ENCODE measurements around the gene CFAP299. TPM values are rescaled to one million over a fixed set of nuclear protein-coding genes. Genes with fewer than 3 reads are reported as not detected.
"Not testable (repeated sequence)": the region's sequence is repeated elsewhere in the genome, so short reads cannot be mapped to it uniquely, and the experiment has no call there.

Gene CFAP299
- total and polyA plus RNA-seq, 4 experiments from 2014 or later: not detected

- H3K4me3 Mint-ChIP-seq: no peak overlapping the region
- Histone ChIP-seq H3K4me1 (ENCODE audit: insufficient read depth, low read length) (no peaks in the 10 kb centered on the region), H3K36me3 (ENCODE audit: insufficient read depth, low read length) (no peaks in the 10 kb centered on the region), H3K27me3 (ENCODE audit: insufficient read depth, low read length) (no peaks in the 10 kb centered on the region), H3K27ac (ENCODE audit: low read depth, low read length) (no peak overlapping the region), H3K4me3 (ENCODE audit: low read length in 2 of 2) (no peak overlapping the region), H3K9me3 (ENCODE audit: control insufficient read depth in 1 of 2, low read length in 2 of 2) (no peaks in the 10 kb centered on the region)
- H3K9me3 Mint-ChIP-seq: peaks cover 0 to 12% (median under 1%) of the 10 kb centered on the region in 8 donors
- no peaks in the 10 kb centered on the region for H3K27me3 Mint-ChIP-seq
- ChIA-PET POLR2A (ENCODE audit: partially characterized antibody) (no interaction called here), CTCF (ENCODE audit: partially characterized antibody) (interaction anchor here (1.2 kb wide), 1 partner anchor 264 kb away, joined by 3 read pairs; no protein-coding TSS in a partner anchor)
- H3K27ac Mint-ChIP-seq: no peak overlapping the region
- H3K4me1 Mint-ChIP-seq: no peaks in the 10 kb centered on the region
- intact Hi-C loops (cut with micrococcal nuclease): no loop called here
- H3K36me3 Mint-ChIP-seq: no peaks in the 10 kb centered on the region
- no peak for DNase-seq
Observed at GRCh38 chr4:80631861-80632260, 296.3 kb downstream of the CFAP299 start.

- no peaks in the 10 kb centered on the region for H3K27me3 ChIP-seq (ENCODE audit: insufficient read depth, low read length)
- H3K4me1 ChIP-seq (ENCODE audit: insufficient read depth, low read length): no peaks in the 10 kb centered on the region
- H3K36me3 ChIP-seq (ENCODE audit: insufficient read depth, low read length): no peaks in the 10 kb centered on the region
- intact Hi-C loops (cut with micrococcal nuclease): no loop called here
- no peaks in the 10 kb centered on the region for H3K9me3 ChIP-seq (ENCODE audit: control insufficient read depth in 1 of 2, low read length in 2 of 2)
- Mint-ChIP-seq H3K36me3 (no peaks in the 10 kb centered on the region), H3K27me3 (no peaks in the 10 kb centered on the region), H3K9me3 (no peaks in the 10 kb centered on the region), H3K4me1 (no peaks in the 10 kb centered on the region), H3K27ac (peak overlapping the region in 1 of 7 donors; percentile 41), H3K4me3 (no peak overlapping the region)
- H3K4me3 ChIP-seq (ENCODE audit: low read length in 2 of 2): no peak overlapping the region
- no peak overlapping the region for H3K27ac ChIP-seq (ENCODE audit: low read depth, low read length)
- CTCF ChIA-PET (ENCODE audit: partially characterized antibody): no interaction called here
- POLR2A ChIA-PET (ENCODE audit: partially characterized antibody): no interaction called here
- no peak for DNase-seq
Observed at GRCh38 chr4:80637190-80637589, 301.7 kb downstream of the CFAP299 start.

GRCh38 chr4:80646061-80646460 is 310.5 kb downstream of the CFAP299 start:
- ChIA-PET POLR2A (ENCODE audit: partially characterized antibody) (no interaction called here), CTCF (ENCODE audit: partially characterized antibody) (interaction anchor here (1.1 kb wide), 1 partner anchor 57 kb away, joined by 3 read pairs; no protein-coding TSS in a partner anchor)
- Mint-ChIP-seq H3K9me3 (peaks cover 0 to 4% (median 0%) of the 10 kb centered on the region in 8 donors), H3K36me3 (no peaks in the 10 kb centered on the region), H3K4me3 (no peak overlapping the region), H3K4me1 (no peaks in the 10 kb centered on the region), H3K27me3 (no peaks in the 10 kb centered on the region), H3K27ac (no peak overlapping the region)
- Histone ChIP-seq H3K4me1 (ENCODE audit: insufficient read depth, low read length) (no peaks in the 10 kb centered on the region), H3K27ac (ENCODE audit: low read depth, low read length) (no peak overlapping the region), H3K9me3 (ENCODE audit: control insufficient read depth in 1 of 2, low read length in 2 of 2) (no peaks in the 10 kb centered on the region), H3K36me3 (ENCODE audit: insufficient read depth, low read length) (no peaks in the 10 kb centered on the region), H3K27me3 (ENCODE audit: insufficient read depth, low read length) (no peaks in the 10 kb centered on the region), H3K4me3 (ENCODE audit: low read length in 2 of 2) (no peak overlapping the region)
- DNase-seq: no peak
- intact Hi-C loops (cut with micrococcal nuclease): no loop called here

GRCh38 chr4:80655662-80656061 is 320.1 kb downstream of the CFAP299 start:
- no peaks in the 10 kb centered on the region for H3K27me3 Mint-ChIP-seq
- no peak overlapping the region for H3K27ac Mint-ChIP-seq
- no peaks in the 10 kb centered on the region for H3K27me3 ChIP-seq (ENCODE audit: insufficient read depth, low read length)
- H3K4me3 Mint-ChIP-seq: no peak overlapping the region
- POLR2A ChIA-PET (ENCODE audit: partially characterized antibody): no interaction called here
- H3K4me1 Mint-ChIP-seq: peaks cover 0 to 3% (median under 1%) of the 10 kb centered on the region in 4 donors
- no peaks in the 10 kb centered on the region for H3K4me1 ChIP-seq (ENCODE audit: insufficient read depth, low read length)
- H3K9me3 ChIP-seq (ENCODE audit: control insufficient read depth in 1 of 2, low read length in 2 of 2): no peaks in the 10 kb centered on the region
- no peak for DNase-seq
- H3K36me3 Mint-ChIP-seq: no peaks in the 10 kb centered on the region
- H3K4me3 ChIP-seq (ENCODE audit: low read length in 2 of 2): no peak overlapping the region
- peaks cover 0 to 8% (median 4%) of the 10 kb centered on the region in 8 donors for H3K9me3 Mint-ChIP-seq
- H3K36me3 ChIP-seq (ENCODE audit: insufficient read depth, low read length): no peaks in the 10 kb centered on the region
- CTCF ChIA-PET (ENCODE audit: partially characterized antibody): no interaction called here
- intact Hi-C loops (cut with micrococcal nuclease): no loop called here
- no peak overlapping the region for H3K27ac ChIP-seq (ENCODE audit: low read depth, low read length)

- H3K4me1 ChIP-seq (ENCODE audit: insufficient read depth, low read length); POLR2A ChIA-PET (ENCODE audit: partially characterized antibody); H3K27me3 ChIP-seq (ENCODE audit: insufficient read depth, low read length); H3K4me3 ChIP-seq (ENCODE audit: low read length in 2 of 2); H3K27me3 Mint-ChIP-seq; intact Hi-C loops (cut with micrococcal nuclease); H3K9me3 ChIP-seq (ENCODE audit: control insufficient read depth in 1 of 2, low read length in 2 of 2); H3K36me3 ChIP-seq (ENCODE audit: insufficient read depth, low read length); H3K4me3 Mint-ChIP-seq; CTCF ChIA-PET (ENCODE audit: partially characterized antibody); H3K36me3 Mint-ChIP-seq; DNase-seq; H3K27ac Mint-ChIP-seq; H3K27ac ChIP-seq (ENCODE audit: low read depth, low read length); H3K4me1 Mint-ChIP-seq: not testable (repeated sequence)
- peaks cover 0 to 11% (median 4%) of the 10 kb centered on the region in 8 donors for H3K9me3 Mint-ChIP-seq
Observed at GRCh38 chr4:80670118-80670517, 334.6 kb downstream of the CFAP299 start.

GRCh38 chr4:80678413-80678812 is 342.9 kb downstream of the CFAP299 start:
- no peak overlapping the region for H3K4me3 Mint-ChIP-seq
- Histone ChIP-seq H3K27ac (ENCODE audit: low read depth, low read length) (no peak overlapping the region), H3K36me3 (ENCODE audit: insufficient read depth, low read length) (no peaks in the 10 kb centered on the region), H3K4me3 (ENCODE audit: low read length in 2 of 2) (no peak overlapping the region), H3K4me1 (ENCODE audit: insufficient read depth, low read length) (no peaks in the 10 kb centered on the region), H3K9me3 (ENCODE audit: control insufficient read depth in 1 of 2, low read length in 2 of 2) (no peaks in the 10 kb centered on the region), H3K27me3 (ENCODE audit: insufficient read depth, low read length) (no peaks in the 10 kb centered on the region)
- CTCF ChIA-PET (ENCODE audit: partially characterized antibody): no interaction called here
- peaks cover 0 to 4% (median 2%) of the 10 kb centered on the region in 4 donors for H3K4me1 Mint-ChIP-seq
- POLR2A ChIA-PET (ENCODE audit: partially characterized antibody): no interaction called here
- intact Hi-C loops (cut with micrococcal nuclease): no loop called here
- peaks cover 0 to 4% of the 10 kb centered on the region in 2 donors for H3K36me3 Mint-ChIP-seq
- H3K9me3 Mint-ChIP-seq: peaks cover 0 to 3% (median under 1%) of the 10 kb centered on the region in 8 donors
- H3K27me3 Mint-ChIP-seq: peaks cover 8 to 11% of the 10 kb centered on the region in 2 donors
- DNase-seq: no peak
- H3K27ac Mint-ChIP-seq: no peak overlapping the region

GRCh38 chr4:80680934-80681333 is 345.4 kb downstream of the CFAP299 start:
- no peak overlapping the region for H3K27ac ChIP-seq (ENCODE audit: low read depth, low read length)
- intact Hi-C loops (cut with micrococcal nuclease): no loop called here
- H3K4me3 Mint-ChIP-seq: no peak overlapping the region
- peaks cover 0 to 4% of the 10 kb centered on the region in 2 donors for H3K36me3 Mint-ChIP-seq
- no peaks in the 10 kb centered on the region for H3K36me3 ChIP-seq (ENCODE audit: insufficient read depth, low read length)
- ChIA-PET CTCF (ENCODE audit: partially characterized antibody) (no interaction called here), POLR2A (ENCODE audit: partially characterized antibody) (no interaction called here)
- no peaks in the 10 kb centered on the region for H3K27me3 ChIP-seq (ENCODE audit: insufficient read depth, low read length)
- H3K9me3 ChIP-seq (ENCODE audit: control insufficient read depth in 1 of 2, low read length in 2 of 2): no peaks in the 10 kb centered on the region
- H3K4me3 ChIP-seq (ENCODE audit: low read length in 2 of 2): no peak overlapping the region
- H3K4me1 Mint-ChIP-seq: peaks cover 0 to 4% (median 2%) of the 10 kb centered on the region in 4 donors
- no peaks in the 10 kb centered on the region for H3K4me1 ChIP-seq (ENCODE audit: insufficient read depth, low read length)
- H3K27ac Mint-ChIP-seq: no peak overlapping the region
- DNase-seq: no peak
- H3K27me3 Mint-ChIP-seq: peaks cover 8 to 15% of the 10 kb centered on the region in 2 donors
- H3K9me3 Mint-ChIP-seq: peaks cover 0 to 3% (median under 1%) of the 10 kb centered on the region in 8 donors

GRCh38 chr4:80685214-80685613 is 349.7 kb downstream of the CFAP299 start:
- CTCF ChIA-PET (ENCODE audit: partially characterized antibody): no interaction called here

More at GRCh38 chr4:80685214-80685613, 349.7 kb downstream of the CFAP299 start:
- no peak for DNase-seq
- no peaks in the 10 kb centered on the region for H3K36me3 Mint-ChIP-seq
- Histone ChIP-seq H3K27ac (ENCODE audit: low read depth, low read length) (no peak overlapping the region), H3K36me3 (ENCODE audit: insufficient read depth, low read length) (no peaks in the 10 kb centered on the region), H3K4me1 (ENCODE audit: insufficient read depth, low read length) (no peaks in the 10 kb centered on the region), H3K9me3 (ENCODE audit: control insufficient read depth in 1 of 2, low read length in 2 of 2) (no peaks in the 10 kb centered on the region), H3K27me3 (ENCODE audit: insufficient read depth, low read length) (no peaks in the 10 kb centered on the region), H3K4me3 (ENCODE audit: low read length in 2 of 2) (no peak overlapping the region)
- peaks cover 0 to 10% (median 0%) of the 10 kb centered on the region in 8 donors for H3K9me3 Mint-ChIP-seq
- no peaks in the 10 kb centered on the region for H3K4me1 Mint-ChIP-seq
- POLR2A ChIA-PET (ENCODE audit: partially characterized antibody): no interaction called here
- H3K27ac Mint-ChIP-seq: no peak overlapping the region
- intact Hi-C loops (cut with micrococcal nuclease): no loop called here
- no peak overlapping the region for H3K4me3 Mint-ChIP-seq
- H3K27me3 Mint-ChIP-seq: peaks cover 12 to 18% of the 10 kb centered on the region in 2 donors

All from CD4-positive, alpha-beta memory T cell (primary cell).